NAMALWA (cell line): Measurements from ENCODE around the gene MOCS1.

ENCODE experiments used
- DNase-seq: peaks from one replicate; pipeline ENCODE4 v3.0.0-alpha.2; 2015; ENCODE audit warnings: low spot score

The MOCS1 gene

GRCh38 chr6:39948199-39948791 is 14.0 kb upstream of the MOCS1 start:
- DNase-seq: no peak

DNA sequence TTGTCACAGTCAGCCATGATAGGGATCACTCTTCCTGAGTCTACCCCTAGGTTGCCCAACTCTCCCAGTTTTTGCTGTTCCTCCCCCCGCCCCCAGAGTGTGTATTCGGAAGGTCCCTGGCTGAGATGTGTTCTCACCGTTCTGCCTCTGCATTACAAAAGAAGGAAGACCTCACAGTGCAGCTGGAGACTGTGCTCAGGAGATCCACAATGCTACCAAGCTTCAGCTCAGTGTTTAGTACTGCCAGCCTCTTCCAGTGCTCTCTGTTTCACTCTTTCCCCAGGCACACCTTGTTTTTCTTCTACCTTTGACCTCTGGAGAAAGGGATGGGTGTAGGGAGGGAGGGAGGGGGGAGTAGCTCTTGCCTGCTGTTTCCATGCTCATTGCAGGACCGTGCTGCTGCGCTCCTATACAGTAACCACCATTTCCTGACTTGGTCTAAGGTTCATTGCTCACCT is 13.4 kb upstream of the MOCS1 start:
- DNase-seq: no peak

DNA sequence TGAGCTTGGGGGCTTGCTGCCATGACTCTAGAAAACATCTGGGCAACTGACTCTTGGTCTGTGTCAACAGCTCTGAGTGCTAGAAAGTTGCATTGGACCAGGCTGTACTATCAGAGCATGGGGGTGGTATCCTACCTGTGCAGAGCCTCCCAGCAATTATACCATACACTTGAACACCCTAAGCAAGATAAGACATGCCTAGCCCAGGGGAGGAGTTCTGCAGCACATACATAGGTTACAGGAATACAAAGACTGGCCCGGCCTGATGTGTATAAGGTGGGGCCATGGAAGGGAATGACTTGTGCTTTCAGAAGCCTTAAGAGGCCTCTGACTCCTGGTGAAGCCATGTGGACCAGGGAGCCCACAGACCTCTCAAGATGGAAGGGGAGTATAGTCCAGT is 11.4 kb upstream of the MOCS1 start:
- DNase-seq: no peak

- DNase-seq: no peak
These were observed 8.8 kb upstream of the MOCS1 start for GRCh38 chr6:39942903-39943580.

DNA sequence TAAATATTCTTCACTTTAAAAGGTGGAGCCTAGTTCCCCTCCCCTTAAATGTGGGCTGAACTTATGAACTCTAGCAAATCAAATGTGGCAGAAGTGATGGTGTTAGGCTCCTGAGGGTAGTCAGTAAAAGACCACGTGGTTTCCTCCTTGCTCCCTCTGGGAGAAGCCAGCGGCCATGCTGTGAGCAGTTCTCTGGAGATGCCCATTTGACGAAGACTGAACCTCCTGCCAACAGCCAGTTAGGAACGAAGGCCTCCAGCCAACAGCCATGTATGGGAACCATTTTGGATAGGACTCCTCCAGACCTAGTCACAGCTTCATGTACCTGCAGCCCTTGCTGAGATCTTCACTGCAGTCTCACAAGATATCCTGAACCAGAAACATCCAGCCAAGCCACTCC is 7.6 kb upstream of the MOCS1 start:
- no peak for DNase-seq

- DNase-seq: no peak
These were observed 6.9 kb upstream of the MOCS1 start for GRCh38 chr6:39941138-39941537.

- DNase-seq: no peak
These were observed 4.8 kb upstream of the MOCS1 start for GRCh38 chr6:39938773-39939654.

GRCh38 chr6:39937686-39938333 is 3.5 kb upstream of the MOCS1 start:
- DNase-seq: no peak

DNA sequence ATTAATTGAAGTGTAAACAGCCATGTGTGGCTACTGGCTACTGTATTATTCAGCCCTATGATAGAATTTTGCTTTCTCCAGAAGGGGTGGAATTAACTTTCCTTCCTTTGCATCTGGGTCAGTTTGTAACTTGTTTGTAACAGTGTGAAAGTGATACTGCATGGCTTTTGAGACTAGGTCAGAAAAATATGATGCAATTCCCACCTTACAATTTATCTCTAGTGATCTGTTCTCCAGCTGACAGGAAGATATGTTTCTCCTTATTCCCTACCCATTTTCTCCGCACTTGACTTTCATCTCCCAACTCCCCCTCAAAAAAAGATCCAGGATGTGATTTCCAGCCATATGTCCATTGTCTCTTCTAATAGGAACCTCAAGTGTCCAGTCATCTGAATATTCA is 2.6 kb upstream of the MOCS1 start:
- no peak for DNase-seq

DNA sequence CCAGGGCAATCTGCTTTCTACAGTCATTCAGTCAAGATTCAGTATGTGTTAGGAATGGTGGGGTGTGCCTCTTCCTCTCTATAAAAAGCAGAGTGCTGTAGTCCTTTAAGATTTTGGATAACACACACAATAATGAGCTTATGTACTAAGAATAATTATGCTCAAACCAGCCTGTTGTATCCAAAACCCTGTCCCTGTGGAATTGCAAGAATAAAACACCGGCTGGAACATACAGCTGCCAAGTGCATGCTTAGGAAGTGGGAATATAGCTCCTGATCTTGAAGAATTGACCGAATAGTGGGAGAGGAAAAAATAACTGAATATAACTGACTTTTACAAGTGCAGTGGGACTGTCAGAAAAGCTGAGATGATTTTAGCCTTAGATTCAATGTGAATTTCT is 979 bp upstream of the MOCS1 start:
- no peak for DNase-seq

DNA sequence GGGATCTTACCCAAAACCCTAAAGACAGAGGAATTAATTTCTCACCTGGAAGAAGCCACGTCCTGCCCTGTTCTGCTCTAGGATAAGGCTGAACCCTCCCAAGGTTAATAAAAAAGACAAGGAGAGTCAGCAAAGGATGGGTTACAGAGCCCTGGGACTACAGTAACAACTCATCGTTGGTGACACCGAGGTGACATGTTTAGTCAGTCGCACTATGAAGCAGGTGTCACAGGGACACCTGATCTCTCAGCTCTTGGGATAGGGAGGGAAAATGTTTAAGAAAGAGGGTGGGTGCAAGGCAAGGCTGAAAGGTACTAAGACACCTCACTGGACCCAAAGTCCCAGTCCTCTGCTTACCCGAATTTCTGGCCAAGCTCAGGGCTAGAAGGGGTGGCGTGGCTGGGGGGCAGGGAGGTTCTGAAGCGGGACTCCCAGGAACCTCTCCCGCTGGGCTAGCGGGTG is 562 bp downstream of the MOCS1 start:
- no peak for DNase-seq

GRCh38 chr6:39932386-39932910 is 1.8 kb downstream of the MOCS1 start:
- no peak for DNase-seq

GRCh38 chr6:39931607-39932006 is 2.7 kb downstream of the MOCS1 start:
- DNase-seq: no peak

- DNase-seq: no peak
These were observed 3.7 kb downstream of the MOCS1 start for GRCh38 chr6:39930540-39930939.

DNA sequence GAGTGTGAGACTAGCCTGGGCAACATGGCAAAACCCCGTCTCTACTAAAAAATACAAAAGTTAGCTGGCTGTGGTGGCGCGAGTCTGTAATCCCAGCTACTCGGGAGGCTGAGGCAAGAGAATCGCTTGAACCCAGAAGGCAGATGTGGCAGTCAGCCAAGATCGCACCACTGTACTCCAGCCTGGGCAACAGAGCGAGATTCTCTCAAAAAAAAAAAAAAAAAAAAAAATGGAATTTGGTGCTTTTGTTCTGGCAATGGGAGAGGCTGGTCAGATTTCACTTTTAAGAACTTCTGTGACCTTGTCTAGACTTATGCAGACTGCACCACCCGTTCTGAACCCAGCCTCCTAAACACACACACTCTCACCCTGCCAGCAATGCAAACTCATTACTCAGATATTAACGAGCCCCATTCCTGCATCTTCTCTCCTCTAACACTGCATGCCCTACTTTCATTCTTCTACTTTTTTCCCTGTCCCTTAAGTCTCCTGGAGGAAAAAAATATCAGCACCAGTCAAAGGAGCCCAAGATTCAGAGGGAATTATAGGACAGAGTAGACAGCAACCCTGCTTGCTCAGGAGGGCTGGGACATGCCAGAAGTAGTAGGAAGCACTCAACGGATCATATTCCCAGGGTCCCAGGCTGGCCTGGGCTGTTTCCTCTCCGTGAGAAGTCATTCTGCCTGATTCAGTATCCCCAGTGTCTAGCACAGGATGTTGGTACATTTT is 4.4 kb downstream of the MOCS1 start:
- no peak for DNase-seq

DNA sequence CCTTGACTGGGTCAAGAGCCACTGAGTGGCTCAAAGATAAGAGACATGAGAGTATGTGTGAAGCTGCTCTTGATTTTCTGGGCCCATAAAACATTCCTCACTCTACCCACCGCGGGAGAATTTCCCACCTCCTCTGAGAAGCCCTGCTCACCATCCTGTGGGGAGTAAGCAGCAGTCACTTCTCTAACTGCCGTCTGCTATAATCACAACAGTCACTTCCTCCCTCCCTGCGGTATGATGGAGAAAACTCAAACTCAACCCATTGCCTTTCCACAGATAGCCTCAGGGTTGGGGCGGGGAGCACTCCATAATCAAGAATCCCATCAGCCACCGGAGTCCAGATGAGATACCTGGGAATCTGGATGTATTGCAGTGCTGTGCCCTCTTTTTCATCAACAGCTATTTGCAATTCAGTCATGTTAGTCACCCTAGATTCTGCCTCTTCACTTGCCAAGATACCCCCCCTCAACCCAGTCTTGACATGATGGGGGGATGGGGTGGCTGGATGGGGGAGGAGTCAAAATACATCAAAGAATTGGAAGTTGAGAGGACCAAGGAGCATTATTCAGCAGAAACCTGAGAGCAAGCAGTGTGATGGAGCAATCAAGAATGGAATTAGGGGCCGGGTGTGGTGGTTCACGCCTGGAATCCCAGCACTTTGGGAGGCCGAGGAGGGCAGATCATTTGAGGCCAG is 5.1 kb downstream of the MOCS1 start:
- no peak for DNase-seq

GRCh38 chr6:39927159-39927558 is 7.1 kb downstream of the MOCS1 start:
- no peak for DNase-seq

DNA sequence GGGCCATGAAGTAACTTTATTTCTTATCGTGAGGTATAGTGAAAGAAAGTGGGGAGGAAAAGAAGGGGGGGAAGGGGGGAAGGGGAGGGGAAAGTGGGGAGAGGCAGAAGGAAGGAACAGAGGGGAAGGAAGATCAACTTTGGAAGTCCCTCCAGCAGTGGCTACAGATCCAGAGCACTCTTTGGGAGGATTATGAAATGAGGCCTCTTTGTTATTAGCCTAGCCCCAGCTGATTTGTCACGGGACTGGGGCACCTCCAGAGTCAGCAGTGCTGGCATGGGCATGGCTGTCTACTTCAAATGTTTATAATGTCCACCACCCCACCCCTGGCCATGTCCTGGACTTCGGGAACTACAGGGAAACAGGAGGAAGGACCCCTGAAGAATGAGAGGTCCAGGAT is 7.6 kb downstream of the MOCS1 start:
- peak; percentile 8 for DNase-seq

DNA sequence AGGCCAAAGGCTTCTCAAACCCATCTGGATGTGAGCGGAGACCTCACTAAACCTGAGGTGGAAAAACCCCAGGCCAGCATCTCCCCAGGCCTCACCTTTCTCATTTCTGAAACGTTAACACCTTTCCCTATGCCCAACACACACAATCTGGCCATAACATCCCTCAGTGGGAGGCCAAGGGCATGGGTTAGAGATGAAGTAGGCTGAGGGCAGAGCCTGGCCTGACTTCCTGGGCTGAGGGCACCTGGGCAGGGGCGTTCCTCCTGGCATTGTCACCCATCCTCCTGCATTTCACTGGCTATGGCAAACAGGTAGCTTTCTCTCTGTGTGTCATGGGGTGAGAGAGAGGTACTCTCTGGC is 8.4 kb downstream of the MOCS1 start:
- DNase-seq: no peak

DNA sequence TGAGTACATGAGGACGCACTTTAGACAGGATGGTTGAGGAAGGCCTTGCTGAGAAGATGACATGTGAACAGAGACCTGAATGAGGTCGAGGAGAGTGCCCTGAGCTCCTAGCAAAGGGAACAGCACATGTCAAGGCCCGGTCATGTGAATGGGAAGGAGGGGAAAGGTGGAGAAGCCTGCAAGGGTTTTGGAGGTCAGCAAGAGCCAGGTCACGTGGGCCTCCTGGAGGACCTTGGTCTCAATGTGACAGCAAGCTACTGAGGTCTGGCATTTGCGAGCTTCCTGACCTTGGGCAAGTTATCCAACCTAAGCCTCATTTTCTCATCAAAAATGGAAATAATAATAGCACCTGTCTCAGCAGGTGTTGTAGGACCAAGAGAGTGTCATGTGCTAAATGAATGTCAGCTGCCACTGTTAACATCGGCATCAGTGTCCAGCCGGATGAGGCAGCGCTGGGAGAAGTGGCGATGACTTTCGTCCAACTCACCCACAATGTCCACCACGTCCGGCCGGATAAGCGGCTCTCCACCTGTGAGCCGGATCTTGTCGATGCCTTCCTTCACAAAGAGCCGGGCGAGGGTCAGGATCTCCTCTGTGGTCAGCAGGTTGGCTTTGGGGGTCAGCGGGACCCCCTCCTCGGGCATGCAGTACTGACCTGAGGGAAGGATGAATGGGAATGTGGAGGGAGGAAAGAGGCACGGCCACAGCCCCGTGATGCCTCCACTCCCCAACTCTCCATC is 8.9 kb downstream of the MOCS1 start:
- no peak for DNase-seq
